Activated CD8-positive, alpha-beta T cell treated with anti-CD3 and anti-CD28 coated beads, Interleukin-2, amount 10 ng/mL, durations not matched to agents 7 days and 5 days (primary cell): ENCODE measurements around the gene SEMA3A. TPM values are rescaled to one million over a fixed set of nuclear protein-coding genes. Genes with fewer than 3 reads are reported as not detected.
A peak's percentile ranks its signal among the peaks of the same experiment; 100 is the strongest.
"Not testable (repeated sequence)": the region's sequence is repeated elsewhere in the genome, so short reads cannot be mapped to it uniquely, and the experiment has no call there.

Source experiments
- ATAC-seq: fragments of 150-1000 bp; cut with Tn5 transposase; one replicate; pipeline ENCODE4 v1.10.0; 2021; ENCODE audit warnings: moderate library complexity
- CTCF ChIA-PET: fragments of 350-600 bp; sonication (Branson Sonifier 250); formaldehyde crosslinking; loops from one replicate; lab custom pipeline; 2021; ENCODE audit warnings: antibody characterized with exemption; lab: Charles Lee
- POLR2A ChIA-PET: fragments of 350-600 bp; sonication (Branson Sonifier 250); formaldehyde crosslinking; loops from one replicate; lab custom pipeline; 2021; ENCODE audit warnings: antibody characterized with exemption; lab: Charles Lee
- DNase-seq: peaks from one replicate; pipeline ENCODE4 v3.0.0-alpha.2; 2020
- H3K27ac Mint-ChIP-seq: one replicate; pipeline ENCODE4 v1.8.0; 2021; ENCODE audit warnings: mild to moderate bottlenecking, mixed read lengths
- H3K27me3 Mint-ChIP-seq: one replicate; pipeline ENCODE4 v1.8.0; 2021; ENCODE audit warnings: low read depth, mixed read lengths
- H3K36me3 Mint-ChIP-seq: one replicate; pipeline ENCODE4 v1.8.0; 2021; ENCODE audit warnings: low read depth, mixed read lengths
- H3K4me1 Mint-ChIP-seq: one replicate; pipeline ENCODE4 v1.8.0; 2021; ENCODE audit warnings: low read depth, mixed read lengths
- H3K4me3 Mint-ChIP-seq: one replicate; pipeline ENCODE4 v1.8.0; 2021; ENCODE audit warnings: mild to moderate bottlenecking, mixed read lengths
- H3K9me3 Mint-ChIP-seq: one replicate; pipeline ENCODE4 v1.8.0; 2022; ENCODE audit warnings: mixed read lengths; ENCODE audit not compliant: insufficient read depth
- total RNA-seq, 2 experiments: library from RNA; stranded (reverse); gene quantifications; one replicate each; pipeline ENCODE4 v1.2.3, GENCODE V29; 2021

Gene SEMA3A
- total RNA-seq: 1 to 10 TPM; 1.9 to 2.0 TPM

DNA sequence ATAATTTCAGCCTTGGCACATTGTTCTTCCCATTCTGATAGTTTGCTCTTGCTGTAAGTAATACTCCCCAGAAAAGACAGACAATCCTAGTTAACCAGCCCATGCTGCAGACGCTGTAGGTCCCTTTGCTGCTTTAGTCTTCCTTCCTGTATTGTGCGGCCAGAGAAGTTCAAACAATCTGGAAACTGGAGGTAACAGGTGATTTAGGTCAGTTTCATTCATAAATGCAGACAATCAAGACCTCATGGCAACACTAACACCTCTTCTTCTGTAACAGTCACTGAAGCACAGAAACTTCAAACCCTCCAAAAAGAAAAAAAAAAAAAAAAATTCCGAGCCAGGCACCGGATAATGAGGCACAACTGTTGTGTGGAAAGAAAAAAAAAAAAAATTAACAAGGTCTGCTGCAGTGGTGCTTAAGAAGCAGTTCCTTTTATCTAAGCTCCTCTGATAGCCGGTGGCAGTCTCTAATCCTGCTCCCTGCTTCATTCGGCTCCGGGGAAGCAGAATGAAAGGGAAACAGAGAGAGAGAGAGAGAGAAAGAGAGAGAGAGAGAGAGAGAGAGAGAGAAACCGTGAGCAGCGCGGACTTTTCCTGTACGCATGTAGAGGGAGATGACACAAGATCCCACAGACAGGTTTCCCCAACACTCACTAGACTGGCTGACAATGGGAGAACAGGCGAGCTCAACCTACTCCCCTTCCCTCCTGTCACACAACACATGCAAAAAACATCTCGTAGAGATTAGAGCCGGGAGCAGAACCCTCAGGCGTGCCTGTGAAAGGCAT lies at the start of gene SEMA3A:
Gene SEMA3A (minus strand): TSS at position 306 of the 788 bp plus-strand sequence. CDS start 203 bp downstream, at position 103.
- H3K36me3 Mint-ChIP-seq: no peaks in the 10 kb centered on the region
- H3K4me3 Mint-ChIP-seq: peak within 1 kb of the TSS; percentile 89
- peaks cover 6% of the 10 kb centered on the region for H3K27me3 Mint-ChIP-seq
- peak within 1 kb of the TSS; percentile 79 for H3K27ac Mint-ChIP-seq
- ChIA-PET POLR2A (no interaction called here), CTCF (no interaction called here)
- DNase-seq: peak; percentile 43
- ATAC-seq: peak; percentile 78
- H3K4me1 Mint-ChIP-seq: peaks cover 29% of the 10 kb centered on the region
- no peaks in the 10 kb centered on the region for H3K9me3 Mint-ChIP-seq

DNA sequence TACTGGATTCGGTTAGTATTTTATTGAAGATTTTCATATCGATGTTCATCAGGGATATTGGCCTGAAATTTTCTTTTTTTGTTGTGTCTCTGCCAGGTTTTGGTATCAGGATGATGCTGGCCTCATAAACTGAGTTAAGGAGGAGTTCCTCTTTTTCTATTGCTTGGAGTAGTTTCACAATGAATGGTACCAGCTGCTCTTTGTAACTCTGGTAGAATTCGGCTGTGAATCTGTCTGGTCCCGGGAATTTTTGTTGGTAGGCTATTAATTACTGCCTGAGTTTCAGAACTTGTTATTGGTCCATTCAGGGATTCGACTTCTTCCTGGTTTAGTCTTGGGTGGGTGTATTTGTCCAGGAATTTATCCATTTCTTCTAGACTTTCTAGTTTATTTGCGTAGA lies 48.4 kb upstream of the SEMA3A start:
- H3K27ac Mint-ChIP-seq, DNase-seq, H3K4me1 Mint-ChIP-seq, H3K4me3 Mint-ChIP-seq, ATAC-seq, POLR2A ChIA-PET, H3K27me3 Mint-ChIP-seq, H3K36me3 Mint-ChIP-seq, H3K9me3 Mint-ChIP-seq: not testable (repeated sequence)
- CTCF ChIA-PET: interaction anchor here (1.1 kb wide), 1 partner anchor 296 kb away, joined by 3 read pairs; no protein-coding TSS in a partner anchor

DNA sequence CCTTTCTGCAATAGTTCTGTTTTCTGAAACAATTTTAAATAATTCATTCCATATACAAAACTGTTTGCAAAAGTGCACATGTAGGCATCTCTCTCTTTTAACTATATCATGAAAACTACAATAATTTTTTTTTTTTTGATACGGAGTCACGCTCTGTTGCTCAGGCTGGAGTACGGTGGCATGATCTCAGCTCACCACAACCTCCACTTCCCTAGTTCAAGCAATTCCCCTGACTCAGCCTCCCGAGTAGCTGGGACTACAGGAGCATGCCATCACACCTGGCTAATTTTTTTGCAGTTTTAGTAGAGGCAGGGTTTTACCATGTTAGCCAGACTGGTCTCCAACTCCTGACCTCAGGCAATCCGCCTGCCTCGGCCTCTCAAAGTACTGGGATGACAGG lies 44.0 kb upstream of the SEMA3A start:
- ATAC-seq: no peak
- POLR2A ChIA-PET: no interaction called here
- Mint-ChIP-seq H3K27ac (no peak overlapping the region), H3K4me1 (no peaks in the 10 kb centered on the region), H3K4me3 (no peak overlapping the region), H3K9me3 (no peaks in the 10 kb centered on the region), H3K27me3 (no peaks in the 10 kb centered on the region), H3K36me3 (no peaks in the 10 kb centered on the region)
- CTCF ChIA-PET: no interaction called here
- no peak for DNase-seq

DNA sequence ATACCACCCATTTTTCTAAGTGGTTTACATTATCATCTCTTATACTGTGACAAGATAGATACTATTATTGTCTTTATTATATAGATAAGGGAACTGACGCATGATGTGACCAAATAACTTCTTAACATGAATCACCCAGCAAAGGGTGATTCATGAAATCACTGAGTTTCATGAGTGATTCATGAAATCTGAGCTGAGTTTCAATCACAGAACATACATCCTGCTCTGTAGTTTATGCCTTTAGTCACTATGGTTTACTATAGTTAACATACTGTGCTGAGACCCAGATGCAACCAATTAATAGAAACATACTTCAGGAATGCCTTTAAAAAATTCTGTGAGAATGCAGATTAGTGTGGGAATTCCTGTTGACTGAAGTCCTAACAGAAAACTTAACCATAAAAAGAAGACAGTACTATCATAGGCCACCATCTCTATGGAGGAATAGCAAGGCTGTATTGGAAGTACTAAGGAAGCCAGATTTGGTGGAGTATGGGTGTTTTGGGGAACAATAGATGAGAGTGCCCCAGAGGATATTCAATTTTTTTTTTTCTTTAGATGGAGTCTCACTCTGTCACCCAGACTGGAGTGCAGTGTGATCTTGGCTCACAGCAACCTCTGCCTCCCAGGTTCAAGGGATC lies 43.1 kb upstream of the SEMA3A start:
- no peak overlapping the region for H3K4me3 Mint-ChIP-seq
- no peak overlapping the region for H3K27ac Mint-ChIP-seq
- ATAC-seq (no peak), DNase-seq (no peak)
- no peaks in the 10 kb centered on the region for H3K4me1 Mint-ChIP-seq
- H3K36me3 Mint-ChIP-seq: no peaks in the 10 kb centered on the region
- no peaks in the 10 kb centered on the region for H3K9me3 Mint-ChIP-seq
- ChIA-PET CTCF (no interaction called here), POLR2A (no interaction called here)
- H3K27me3 Mint-ChIP-seq: no peaks in the 10 kb centered on the region

DNA sequence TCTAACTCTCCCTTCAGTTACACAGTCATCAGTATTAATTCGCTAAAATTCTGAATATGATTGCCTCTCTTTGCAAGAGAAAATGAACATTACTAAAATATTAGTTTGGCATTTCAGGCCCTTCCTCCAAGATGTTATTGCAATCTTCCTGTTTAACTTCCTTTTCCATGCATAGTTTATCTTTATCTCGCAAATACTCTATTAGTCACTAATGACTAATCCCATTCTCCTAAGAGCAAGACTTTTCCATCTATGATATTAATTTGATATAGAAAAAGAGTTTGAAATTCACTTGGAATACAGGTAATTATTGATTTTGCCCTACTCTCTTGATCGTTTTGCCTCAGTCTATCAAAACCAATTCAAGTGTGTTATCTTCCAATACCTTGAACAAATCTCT lies 41.8 kb upstream of the SEMA3A start:
- ATAC-seq (no peak), DNase-seq (no peak)
- no peaks in the 10 kb centered on the region for H3K4me1 Mint-ChIP-seq
- ChIA-PET POLR2A (no interaction called here), CTCF (no interaction called here)
- H3K27me3 Mint-ChIP-seq: no peaks in the 10 kb centered on the region
- no peak overlapping the region for H3K4me3 Mint-ChIP-seq
- no peaks in the 10 kb centered on the region for H3K36me3 Mint-ChIP-seq
- H3K27ac Mint-ChIP-seq: no peak overlapping the region
- no peaks in the 10 kb centered on the region for H3K9me3 Mint-ChIP-seq

DNA sequence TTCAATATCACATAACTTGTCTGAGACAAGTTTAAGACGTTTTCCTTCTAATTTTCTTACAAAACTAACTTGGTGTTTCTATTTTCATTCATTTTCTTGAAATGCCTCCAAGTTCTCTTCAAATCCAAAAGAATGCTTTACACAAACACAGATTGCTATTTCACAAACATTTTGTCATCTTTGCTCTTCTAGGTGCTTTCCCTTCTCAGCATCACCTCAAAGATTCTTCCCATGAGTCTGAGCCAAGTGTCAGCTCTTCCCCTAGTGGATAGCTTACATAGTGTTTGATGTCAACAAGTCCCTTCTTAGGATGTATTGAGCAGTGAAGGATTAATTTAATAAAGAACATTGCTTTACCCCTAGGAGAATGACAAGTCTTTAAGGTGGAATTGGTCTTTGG lies 38.1 kb upstream of the SEMA3A start:
- Mint-ChIP-seq H3K27me3 (no peaks in the 10 kb centered on the region), H3K4me3 (no peak overlapping the region), H3K4me1 (no peaks in the 10 kb centered on the region), H3K36me3 (no peaks in the 10 kb centered on the region), H3K9me3 (no peaks in the 10 kb centered on the region), H3K27ac (no peak overlapping the region)
- no peak for DNase-seq
- POLR2A ChIA-PET: no interaction called here
- CTCF ChIA-PET: no interaction called here
- ATAC-seq: no peak

DNA sequence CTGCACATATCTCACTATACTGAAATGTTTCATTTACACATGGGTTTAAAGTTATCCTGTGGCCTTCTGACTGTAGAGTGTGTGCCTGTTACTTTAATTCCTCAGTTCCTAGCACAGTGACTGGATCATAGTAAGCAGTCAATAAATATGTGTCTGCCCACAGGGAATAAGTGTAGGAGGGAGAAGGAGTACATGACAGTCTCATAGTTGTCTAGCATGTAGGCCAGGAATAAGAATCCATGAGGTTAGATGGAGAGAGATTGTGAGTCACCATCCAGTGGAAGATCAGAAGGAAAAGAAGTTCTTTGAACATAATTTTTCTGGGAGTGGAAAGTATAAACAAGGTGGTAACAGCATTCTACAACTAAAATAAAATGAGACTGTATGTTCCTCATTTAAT lies 36.6 kb upstream of the SEMA3A start:
- ChIA-PET CTCF (no interaction called here), POLR2A (no interaction called here)
- H3K27ac Mint-ChIP-seq: no peak overlapping the region
- H3K27me3 Mint-ChIP-seq: no peaks in the 10 kb centered on the region
- no peaks in the 10 kb centered on the region for H3K36me3 Mint-ChIP-seq
- no peak for DNase-seq
- no peak for ATAC-seq
- H3K4me3 Mint-ChIP-seq: no peak overlapping the region
- H3K4me1 Mint-ChIP-seq: no peaks in the 10 kb centered on the region
- H3K9me3 Mint-ChIP-seq: no peaks in the 10 kb centered on the region

DNA sequence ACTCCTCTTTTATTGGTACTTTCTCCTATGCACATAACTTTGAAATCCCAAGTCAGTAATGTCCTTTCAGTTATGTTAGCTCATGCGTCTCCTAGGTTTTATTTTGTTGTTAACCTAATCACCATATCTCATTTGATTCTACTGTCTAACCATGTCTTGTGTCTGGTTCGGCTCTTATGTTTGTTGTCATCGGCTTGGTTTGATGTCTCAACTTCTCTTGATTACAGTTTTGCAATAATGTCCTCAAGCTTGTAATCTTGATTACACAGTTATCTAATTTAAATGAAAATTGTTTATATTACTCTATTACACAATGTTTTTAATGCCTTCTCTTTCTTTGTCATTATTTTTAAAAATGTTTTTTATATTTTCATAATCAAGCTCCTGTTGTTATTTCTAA lies 35.9 kb upstream of the SEMA3A start:
- Mint-ChIP-seq H3K36me3 (no peaks in the 10 kb centered on the region), H3K27me3 (no peaks in the 10 kb centered on the region), H3K9me3 (no peaks in the 10 kb centered on the region), H3K4me1 (no peaks in the 10 kb centered on the region), H3K27ac (no peak overlapping the region), H3K4me3 (no peak overlapping the region)
- ChIA-PET POLR2A (no interaction called here), CTCF (no interaction called here)
- no peak for ATAC-seq
- DNase-seq: no peak

DNA sequence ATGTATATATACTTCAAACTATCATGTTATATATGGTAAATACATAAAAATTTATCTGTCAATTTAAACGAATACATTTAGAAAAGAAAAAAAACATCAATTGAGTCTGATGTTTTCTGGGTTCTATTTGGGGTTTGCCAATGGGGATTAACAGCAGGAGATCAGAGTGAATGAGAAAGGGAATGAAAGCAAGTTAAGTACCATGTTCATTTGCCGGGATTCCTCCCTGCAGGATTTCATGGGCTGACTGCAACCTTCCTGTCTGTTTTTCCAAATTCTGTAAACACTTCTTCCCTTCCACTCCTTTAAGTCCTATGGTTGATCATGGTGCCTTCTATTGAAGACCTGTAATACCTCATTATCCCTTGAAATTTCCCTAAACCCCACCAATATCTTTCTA lies 33.9 kb upstream of the SEMA3A start:
- H3K36me3 Mint-ChIP-seq: no peaks in the 10 kb centered on the region
- ATAC-seq (no peak), DNase-seq (no peak)
- no peak overlapping the region for H3K4me3 Mint-ChIP-seq
- H3K27me3 Mint-ChIP-seq: no peaks in the 10 kb centered on the region
- no peaks in the 10 kb centered on the region for H3K9me3 Mint-ChIP-seq
- no peak overlapping the region for H3K27ac Mint-ChIP-seq
- POLR2A ChIA-PET: no interaction called here
- CTCF ChIA-PET: no interaction called here
- H3K4me1 Mint-ChIP-seq: no peaks in the 10 kb centered on the region

DNA sequence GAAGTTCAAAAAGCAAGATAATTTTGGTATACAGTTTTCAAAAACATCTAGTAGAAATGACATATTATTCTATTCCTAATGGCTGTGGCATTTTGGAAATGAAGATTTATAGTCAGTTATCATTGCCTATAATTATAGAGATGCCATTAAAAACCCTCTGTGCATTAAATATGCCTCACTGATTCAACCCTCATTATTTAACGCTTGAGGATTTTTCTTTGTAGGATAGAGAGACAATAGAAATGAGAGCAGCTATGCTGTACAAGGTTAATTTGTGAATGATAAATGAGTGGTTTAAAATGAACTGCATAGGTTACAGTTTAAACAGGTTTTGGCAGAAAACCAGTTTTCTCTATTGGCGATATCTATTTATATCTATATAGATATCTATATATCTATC lies 32.2 kb upstream of the SEMA3A start:
- DNase-seq (no peak), ATAC-seq (no peak)
- H3K27me3 Mint-ChIP-seq: no peaks in the 10 kb centered on the region
- CTCF ChIA-PET: no interaction called here
- H3K4me1 Mint-ChIP-seq: no peaks in the 10 kb centered on the region
- no peaks in the 10 kb centered on the region for H3K36me3 Mint-ChIP-seq
- H3K4me3 Mint-ChIP-seq: no peak overlapping the region
- no peak overlapping the region for H3K27ac Mint-ChIP-seq
- POLR2A ChIA-PET: no interaction called here
- H3K9me3 Mint-ChIP-seq: no peaks in the 10 kb centered on the region

DNA sequence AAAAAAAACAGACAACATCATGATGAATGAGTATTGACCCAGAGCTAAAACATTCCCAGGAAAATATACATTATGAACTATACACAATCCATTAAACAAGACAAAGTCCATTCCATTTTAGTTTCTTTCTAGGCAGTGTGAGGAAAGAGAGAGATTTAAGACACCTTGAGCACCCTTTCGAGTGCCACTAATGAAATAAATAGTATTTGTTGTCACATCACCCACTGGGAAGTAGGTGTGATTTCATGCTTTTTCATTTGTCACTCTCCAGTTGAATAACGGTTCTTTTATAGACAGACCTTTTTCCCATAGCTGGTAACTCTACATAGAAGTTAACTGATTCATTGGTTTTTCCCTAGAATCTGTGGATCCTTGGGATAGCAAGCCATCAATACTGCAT lies 29.9 kb upstream of the SEMA3A start:
- no peaks in the 10 kb centered on the region for H3K36me3 Mint-ChIP-seq
- CTCF ChIA-PET: no interaction called here
- DNase-seq (no peak), ATAC-seq (no peak)
- H3K4me1 Mint-ChIP-seq: no peaks in the 10 kb centered on the region
- H3K4me3 Mint-ChIP-seq: no peak overlapping the region
- POLR2A ChIA-PET: no interaction called here
- H3K27ac Mint-ChIP-seq: no peak overlapping the region
- H3K27me3 Mint-ChIP-seq: no peaks in the 10 kb centered on the region
- H3K9me3 Mint-ChIP-seq: no peaks in the 10 kb centered on the region

DNA sequence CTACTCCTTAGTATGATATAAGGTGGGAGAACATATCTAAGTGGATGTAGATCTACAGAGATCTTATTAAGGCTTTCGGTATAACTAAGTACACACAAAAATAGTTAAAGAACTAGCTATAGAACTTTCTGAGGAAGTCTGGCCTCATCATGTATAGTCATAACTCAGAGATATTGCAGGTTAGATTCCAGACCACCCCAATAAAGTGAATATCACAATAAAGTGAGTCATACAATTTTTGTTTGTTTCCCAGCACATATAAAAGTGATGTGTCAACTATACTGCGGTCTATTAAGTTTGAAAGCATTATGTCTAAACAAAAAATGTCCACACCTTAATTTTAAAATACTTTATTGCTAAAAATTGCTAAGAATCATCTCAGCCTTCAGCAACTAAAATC lies 24.7 kb upstream of the SEMA3A start:
- POLR2A ChIA-PET: no interaction called here
- DNase-seq (no peak), ATAC-seq (no peak)
- H3K4me1 Mint-ChIP-seq: no peaks in the 10 kb centered on the region
- H3K9me3 Mint-ChIP-seq: no peaks in the 10 kb centered on the region
- H3K27me3 Mint-ChIP-seq: no peaks in the 10 kb centered on the region
- CTCF ChIA-PET: no interaction called here
- H3K36me3 Mint-ChIP-seq: no peaks in the 10 kb centered on the region
- H3K27ac Mint-ChIP-seq: no peak overlapping the region
- no peak overlapping the region for H3K4me3 Mint-ChIP-seq
